ENCODE measurements around the gene OGFOD2. TPM values are rescaled to one million over a fixed set of nuclear protein-coding genes. Genes with fewer than 3 reads are reported as not detected.

Gene OGFOD2
- total and polyA plus RNA-seq, 2 of the 13 experiments (the other 11 are each of a cell fraction or from before 2014, with no cell fraction given): 13.2 to 14.6 TPM

DNA sequence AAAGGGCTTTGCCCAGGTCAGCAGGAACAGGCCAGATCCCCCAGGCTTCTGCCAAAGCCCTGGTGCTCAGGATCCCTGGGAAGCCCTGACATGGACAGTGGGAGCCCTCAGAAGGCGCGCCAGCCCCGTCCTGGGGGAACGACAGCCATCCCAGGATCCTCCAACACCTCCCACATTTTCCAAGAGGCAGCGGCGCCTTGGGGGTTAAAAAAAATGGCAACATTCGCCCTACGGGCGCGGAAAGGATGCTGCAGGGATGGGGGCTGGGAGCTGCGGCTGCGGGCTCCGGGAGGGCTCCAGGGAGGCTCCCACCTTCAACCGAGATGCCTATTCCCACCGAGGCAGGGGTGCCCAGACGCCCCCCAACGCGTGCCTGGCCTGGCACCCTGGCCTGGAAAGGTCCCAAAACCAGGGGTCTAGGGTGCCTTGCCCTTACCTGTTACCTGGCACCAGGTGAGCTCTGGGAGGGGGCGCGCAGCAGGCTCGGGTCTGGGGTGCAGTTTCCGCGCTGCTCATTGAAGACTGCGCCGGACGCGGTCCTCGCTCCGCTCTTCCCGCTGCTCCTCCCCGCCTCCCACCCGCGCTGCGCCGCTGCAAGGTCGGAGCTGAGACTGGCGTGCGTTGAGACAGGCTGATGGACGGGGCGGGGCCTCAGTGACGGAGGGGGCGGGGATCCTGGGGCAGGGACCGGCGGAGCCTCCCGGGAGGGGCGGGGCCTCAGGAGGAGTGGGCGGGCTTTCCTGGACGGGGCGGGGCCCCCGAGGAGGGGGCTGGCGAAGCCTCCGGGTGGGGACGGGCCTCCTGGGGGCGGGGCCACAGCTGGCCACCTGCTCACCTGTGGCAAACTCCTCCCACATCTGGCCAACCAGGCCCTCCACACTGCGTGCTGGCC lies 8.9 kb upstream of the OGFOD2 start, which contains the start of gene ABCB9 (continued):
- TF ChIP-seq, protein P1, sequence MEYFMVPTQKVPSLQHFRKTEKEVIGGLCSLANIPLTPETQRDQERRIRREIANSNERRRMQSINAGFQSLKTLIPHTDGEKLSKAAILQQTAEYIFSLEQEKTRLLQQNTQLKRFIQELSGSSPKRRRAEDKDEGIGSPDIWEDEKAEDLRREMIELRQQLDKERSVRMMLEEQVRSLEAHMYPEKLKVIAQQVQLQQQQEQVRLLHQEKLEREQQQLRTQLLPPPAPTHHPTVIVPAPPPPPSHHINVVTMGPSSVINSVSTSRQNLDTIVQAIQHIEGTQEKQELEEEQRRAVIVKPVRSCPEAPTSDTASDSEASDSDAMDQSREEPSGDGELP (IDR thresholded peaks at IDR 0.05; ENCODE audit: borderline replicate concordance, low read depth): peak; percentile 77; the same call in 1 of the 2 replicates
- TF ChIP-seq BORCS8-MEF2B (CRISPR knock-in tag; IDR thresholded peaks at IDR 0.05) (peak; percentile 81), SP2 (CRISPR knock-in tag; IDR thresholded peaks at IDR 0.05) (no peak), ZNF225 (CRISPR knock-in tag; IDR thresholded peaks at IDR 0.05) (peak; percentile 78; the same call in 1 of the 2 replicates), ZNF703 (CRISPR knock-in tag; IDR thresholded peaks at IDR 0.05; ENCODE audit: borderline replicate concordance) (no peak), HNF4A (CRISPR knock-in tag; IDR thresholded peaks at IDR 0.05) (0 out of 2 replicates have a peak, but pooled peaks have one; percentile 18), ARHGAP35 (CRISPR knock-in tag; IDR thresholded peaks at IDR 0.05; ENCODE audit: borderline replicate concordance) (0 out of 2 replicates have a peak, but pooled peaks have one; percentile 40)
- TF ChIP-seq, protein P2, sequence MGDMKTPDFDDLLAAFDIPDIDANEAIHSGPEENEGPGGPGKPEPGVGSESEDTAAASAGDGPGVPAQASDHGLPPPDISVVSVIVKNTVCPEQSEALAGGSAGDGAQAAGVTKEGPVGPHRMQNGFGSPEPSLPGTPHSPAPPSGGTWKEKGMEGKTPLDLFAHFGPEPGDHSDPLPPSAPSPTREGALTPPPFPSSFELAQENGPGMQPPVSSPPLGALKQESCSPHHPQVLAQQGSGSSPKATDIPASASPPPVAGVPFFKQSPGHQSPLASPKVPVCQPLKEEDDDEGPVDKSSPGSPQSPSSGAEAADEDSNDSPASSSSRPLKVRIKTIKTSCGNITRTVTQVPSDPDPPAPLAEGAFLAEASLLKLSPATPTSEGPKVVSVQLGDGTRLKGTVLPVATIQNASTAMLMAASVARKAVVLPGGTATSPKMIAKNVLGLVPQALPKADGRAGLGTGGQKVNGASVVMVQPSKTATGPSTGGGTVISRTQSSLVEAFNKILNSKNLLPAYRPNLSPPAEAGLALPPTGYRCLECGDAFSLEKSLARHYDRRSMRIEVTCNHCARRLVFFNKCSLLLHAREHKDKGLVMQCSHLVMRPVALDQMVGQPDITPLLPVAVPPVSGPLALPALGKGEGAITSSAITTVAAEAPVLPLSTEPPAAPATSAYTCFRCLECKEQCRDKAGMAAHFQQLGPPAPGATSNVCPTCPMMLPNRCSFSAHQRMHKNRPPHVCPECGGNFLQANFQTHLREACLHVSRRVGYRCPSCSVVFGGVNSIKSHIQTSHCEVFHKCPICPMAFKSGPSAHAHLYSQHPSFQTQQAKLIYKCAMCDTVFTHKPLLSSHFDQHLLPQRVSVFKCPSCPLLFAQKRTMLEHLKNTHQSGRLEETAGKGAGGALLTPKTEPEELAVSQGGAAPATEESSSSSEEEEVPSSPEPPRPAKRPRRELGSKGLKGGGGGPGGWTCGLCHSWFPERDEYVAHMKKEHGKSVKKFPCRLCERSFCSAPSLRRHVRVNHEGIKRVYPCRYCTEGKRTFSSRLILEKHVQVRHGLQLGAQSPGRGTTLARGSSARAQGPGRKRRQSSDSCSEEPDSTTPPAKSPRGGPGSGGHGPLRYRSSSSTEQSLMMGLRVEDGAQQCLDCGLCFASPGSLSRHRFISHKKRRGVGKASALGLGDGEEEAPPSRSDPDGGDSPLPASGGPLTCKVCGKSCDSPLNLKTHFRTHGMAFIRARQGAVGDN (CRISPR knock-in tag; IDR thresholded peaks at IDR 0.05): peak; percentile 66
- TF ChIP-seq, protein P3, sequence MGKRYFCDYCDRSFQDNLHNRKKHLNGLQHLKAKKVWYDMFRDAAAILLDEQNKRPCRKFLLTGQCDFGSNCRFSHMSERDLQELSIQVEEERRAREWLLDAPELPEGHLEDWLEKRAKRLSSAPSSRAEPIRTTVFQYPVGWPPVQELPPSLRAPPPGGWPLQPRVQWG (CRISPR knock-in tag; IDR thresholded peaks at IDR 0.05; ENCODE audit: borderline replicate concordance, low read depth): no peak
- TF ChIP-seq, protein P4, sequence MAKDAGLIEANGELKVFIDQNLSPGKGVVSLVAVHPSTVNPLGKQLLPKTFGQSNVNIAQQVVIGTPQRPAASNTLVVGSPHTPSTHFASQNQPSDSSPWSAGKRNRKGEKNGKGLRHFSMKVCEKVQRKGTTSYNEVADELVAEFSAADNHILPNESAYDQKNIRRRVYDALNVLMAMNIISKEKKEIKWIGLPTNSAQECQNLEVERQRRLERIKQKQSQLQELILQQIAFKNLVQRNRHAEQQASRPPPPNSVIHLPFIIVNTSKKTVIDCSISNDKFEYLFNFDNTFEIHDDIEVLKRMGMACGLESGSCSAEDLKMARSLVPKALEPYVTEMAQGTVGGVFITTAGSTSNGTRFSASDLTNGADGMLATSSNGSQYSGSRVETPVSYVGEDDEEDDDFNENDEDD (CRISPR knock-in tag; IDR thresholded peaks at IDR 0.05; ENCODE audit: borderline replicate concordance): peak; percentile 53; the same call in 1 of the 2 replicates
- TF ChIP-seq, protein P5, sequence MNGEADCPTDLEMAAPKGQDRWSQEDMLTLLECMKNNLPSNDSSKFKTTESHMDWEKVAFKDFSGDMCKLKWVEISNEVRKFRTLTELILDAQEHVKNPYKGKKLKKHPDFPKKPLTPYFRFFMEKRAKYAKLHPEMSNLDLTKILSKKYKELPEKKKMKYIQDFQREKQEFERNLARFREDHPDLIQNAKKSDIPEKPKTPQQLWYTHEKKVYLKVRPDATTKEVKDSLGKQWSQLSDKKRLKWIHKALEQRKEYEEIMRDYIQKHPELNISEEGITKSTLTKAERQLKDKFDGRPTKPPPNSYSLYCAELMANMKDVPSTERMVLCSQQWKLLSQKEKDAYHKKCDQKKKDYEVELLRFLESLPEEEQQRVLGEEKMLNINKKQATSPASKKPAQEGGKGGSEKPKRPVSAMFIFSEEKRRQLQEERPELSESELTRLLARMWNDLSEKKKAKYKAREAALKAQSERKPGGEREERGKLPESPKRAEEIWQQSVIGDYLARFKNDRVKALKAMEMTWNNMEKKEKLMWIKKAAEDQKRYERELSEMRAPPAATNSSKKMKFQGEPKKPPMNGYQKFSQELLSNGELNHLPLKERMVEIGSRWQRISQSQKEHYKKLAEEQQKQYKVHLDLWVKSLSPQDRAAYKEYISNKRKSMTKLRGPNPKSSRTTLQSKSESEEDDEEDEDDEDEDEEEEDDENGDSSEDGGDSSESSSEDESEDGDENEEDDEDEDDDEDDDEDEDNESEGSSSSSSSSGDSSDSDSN (CRISPR knock-in tag; IDR thresholded peaks at IDR 0.05): peak; percentile 71
- TF ChIP-seq, protein P6, sequence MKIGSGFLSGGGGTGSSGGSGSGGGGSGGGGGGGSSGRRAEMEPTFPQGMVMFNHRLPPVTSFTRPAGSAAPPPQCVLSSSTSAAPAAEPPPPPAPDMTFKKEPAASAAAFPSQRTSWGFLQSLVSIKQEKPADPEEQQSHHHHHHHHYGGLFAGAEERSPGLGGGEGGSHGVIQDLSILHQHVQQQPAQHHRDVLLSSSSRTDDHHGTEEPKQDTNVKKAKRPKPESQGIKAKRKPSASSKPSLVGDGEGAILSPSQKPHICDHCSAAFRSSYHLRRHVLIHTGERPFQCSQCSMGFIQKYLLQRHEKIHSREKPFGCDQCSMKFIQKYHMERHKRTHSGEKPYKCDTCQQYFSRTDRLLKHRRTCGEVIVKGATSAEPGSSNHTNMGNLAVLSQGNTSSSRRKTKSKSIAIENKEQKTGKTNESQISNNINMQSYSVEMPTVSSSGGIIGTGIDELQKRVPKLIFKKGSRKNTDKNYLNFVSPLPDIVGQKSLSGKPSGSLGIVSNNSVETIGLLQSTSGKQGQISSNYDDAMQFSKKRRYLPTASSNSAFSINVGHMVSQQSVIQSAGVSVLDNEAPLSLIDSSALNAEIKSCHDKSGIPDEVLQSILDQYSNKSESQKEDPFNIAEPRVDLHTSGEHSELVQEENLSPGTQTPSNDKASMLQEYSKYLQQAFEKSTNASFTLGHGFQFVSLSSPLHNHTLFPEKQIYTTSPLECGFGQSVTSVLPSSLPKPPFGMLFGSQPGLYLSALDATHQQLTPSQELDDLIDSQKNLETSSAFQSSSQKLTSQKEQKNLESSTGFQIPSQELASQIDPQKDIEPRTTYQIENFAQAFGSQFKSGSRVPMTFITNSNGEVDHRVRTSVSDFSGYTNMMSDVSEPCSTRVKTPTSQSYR (CRISPR knock-in tag; IDR thresholded peaks at IDR 0.05; ENCODE audit: borderline replicate concordance): peak; percentile 33; the same call in 1 of the 2 replicates

All from HepG2 (cell line).